HCT116 (cell line): ENCODE measurements around the gene KBTBD13. TPM values are rescaled to one million over a fixed set of nuclear protein-coding genes. Genes with fewer than 3 reads are reported as not detected.

Experiments used
- ATAC-seq: fragments of 200-7000 bp; cut with Tn5 transposase; 2 replicates; pipeline ENCODE4 v1.9.1; 2020; ENCODE audit warnings: mild to moderate bottlenecking, moderate library complexity
- BruUV-seq: library from RNA; stranded (reverse); fragments of 400-500 nt; replicated peaks from 2 replicates; lab custom pipeline; 2021; lab: Mats Ljungman, UMichigan
- CTCF ChIA-PET: fragments of 300-600 bp; sonication (Branson Sonifier 250); formaldehyde crosslinking; loops from one replicate; lab custom pipeline; 2021; ENCODE audit warnings: antibody characterized with exemption; lab: Charles Lee
- POLR2A ChIA-PET: fragments of 300-600, 350-600 bp; sonication (Branson Sonifier 250); formaldehyde crosslinking; loops from one replicate; lab custom pipeline; 2021; ENCODE audit warnings: antibody characterized with exemption; lab: Charles Lee
- RAD21 ChIA-PET, 2 experiments: fragments of 300-600 bp; sonication (Branson Sonifier 250); formaldehyde crosslinking; loops; one replicate each; lab custom pipeline; 2023; ENCODE audit warnings: low total read pairs in 2 of 2; ENCODE audit not compliant: uncharacterized antibody in 2 of 2, unreplicated experiment in 2 of 2, low non-redundant PET in 1 of 2; lab: Charles Lee
- DNase-seq: peaks from one replicate; pipeline ENCODE4 v3.0.0-alpha.2; 2010; ENCODE audit warnings: low read depth, low spot score
- H2AFZ ChIP-seq: fragments of 200-600 bp; shearing (Covaris generic), sonication (generic); 2 replicates; pipeline ENCODE4 v1.6.1; 2017; ENCODE audit warnings: low read depth, mixed run types, mixed read lengths, antibody characterized with exemption, low read length; ENCODE audit not compliant: poor library complexity, severe bottlenecking
- H3K27ac ChIP-seq: 2 replicates; pipeline ENCODE4 v1.5.1; 2012; ENCODE audit warnings: low read depth, low read length
- H3K27me3 ChIP-seq: fragments of 200-600 bp; sonication (generic); 2 replicates; pipeline ENCODE4 v1.6.1; 2016; ENCODE audit warnings: mixed run types, low read length, mixed read lengths; ENCODE audit not compliant: insufficient read depth
- H3K36me3 ChIP-seq, 2 experiments: fragments of 200-500 bp in 1 of 2; fragments of 200-600 bp in 1 of 2; sonication (Bioruptor generic) in 1 of 2; sonication (generic) in 1 of 2; 2 replicates each; pipeline versions ENCODE4 v1.5.1 to v1.6.1; 2014 to 2016; ENCODE audit warnings: low read length in 2 of 2, inconsistent platforms in 1 of 2, mixed read lengths in 1 of 2, mixed run types in 1 of 2; ENCODE audit not compliant: insufficient read depth in 2 of 2, control insufficient read depth in 1 of 2
- H3K4me1 ChIP-seq, 2 experiments: fragments of 200-600 bp in 1 of 2; sonication (generic) in 1 of 2; 2 replicates each; pipeline versions ENCODE4 v1.5.1 to v1.6.1; 2012 to 2017; ENCODE audit warnings: low read length in 2 of 2, inconsistent platforms in 1 of 2, mild to moderate bottlenecking in 1 of 2, mixed read lengths in 1 of 2, mixed run types in 1 of 2, moderate library complexity in 1 of 2; ENCODE audit not compliant: insufficient read depth in 2 of 2, control insufficient read depth in 1 of 2
- H3K4me2 ChIP-seq: fragments of 200-600 bp; sonication (generic); 2 replicates; pipeline ENCODE4 v1.6.1; 2017; ENCODE audit warnings: mixed run types, low read length, mixed read lengths
- H3K4me3 ChIP-seq, 2 experiments: fragments of 200-600 bp in 1 of 2; sonication (generic) in 1 of 2; replicated peaks in 1 of 2; 2 replicates each; pipeline ENCODE4 v1.5.1; 2011 to 2016; ENCODE audit warnings: low read length in 2 of 2, control low read depth in 1 of 2, low read depth in 1 of 2, mild to moderate bottlenecking in 1 of 2, mixed read lengths in 1 of 2, mixed run types in 1 of 2
- H3K79me2 ChIP-seq: fragments of 200-600 bp; sonication (generic); 2 replicates; pipeline ENCODE4 v1.6.1; 2017; ENCODE audit warnings: mild to moderate bottlenecking, mixed run types, low read length, moderate library complexity, mixed read lengths; ENCODE audit not compliant: insufficient read depth
- H3K9ac ChIP-seq: fragments of 200-600 bp; sonication (generic); 2 replicates; pipeline ENCODE4 v1.6.1; 2016; ENCODE audit warnings: low read length, mixed read lengths
- H3K9me2 ChIP-seq: fragments of 200-600 bp; sonication (generic), shearing (Covaris generic); 2 replicates; pipeline ENCODE4 v1.6.1; 2017; ENCODE audit warnings: mixed run types, mild to moderate bottlenecking, moderate library complexity; ENCODE audit not compliant: insufficient read depth
- H3K9me3 ChIP-seq, 2 experiments: fragments of 200-500 bp in 1 of 2; fragments of 200-600 bp in 1 of 2; sonication (Bioruptor generic) in 1 of 2; sonication (generic) in 1 of 2; 2 replicates each; pipeline ENCODE4 v1.6.1; 2014 to 2017; ENCODE audit warnings: low read length in 2 of 2, mixed read lengths in 2 of 2, inconsistent platforms in 1 of 2, low read depth in 1 of 2, mild to moderate bottlenecking in 1 of 2, mixed run types in 1 of 2, moderate library complexity in 1 of 2; ENCODE audit not compliant: control insufficient read depth in 1 of 2, insufficient read depth in 1 of 2
- H4K20me1 ChIP-seq: fragments of 200-600 bp; sonication (generic), shearing (Covaris generic); 2 replicates; pipeline ENCODE4 v1.6.1; 2017; ENCODE audit warnings: mixed run types, mild to moderate bottlenecking, moderate library complexity; ENCODE audit not compliant: insufficient read depth
- CEBPB ChIP-seq: IDR thresholded peaks from 2 replicates; pipeline ENCODE4 v1.6.1; 2012; ENCODE audit warnings: low read depth
- ELF1 ChIP-seq: IDR thresholded peaks from 2 replicates; pipeline ENCODE4 v1.6.1; 2012; ENCODE audit warnings: low read depth, borderline replicate concordance
- EZH2 ChIP-seq: fragments of 200-600 bp; sonication (generic); IDR thresholded peaks from 2 replicates; pipeline ENCODE4 v1.6.1; 2017; ENCODE audit warnings: antibody characterized with exemption, mixed run types
- JUND ChIP-seq: IDR thresholded peaks from 2 replicates; pipeline ENCODE4 v1.6.1; 2012
- POLR2AphosphoS5 ChIP-seq: IDR thresholded peaks from 2 replicates; pipeline ENCODE4 v1.6.1; 2011; ENCODE audit warnings: mild to moderate bottlenecking, low read depth, low read length, moderate library complexity
- RAD21 ChIP-seq: IDR thresholded peaks from 2 replicates; pipeline ENCODE4 v1.6.1; 2012; ENCODE audit warnings: low read depth, mild to moderate bottlenecking
- SP1 ChIP-seq: IDR thresholded peaks from 2 replicates; pipeline ENCODE4 v1.6.1; 2012; ENCODE audit warnings: low read depth
- ZFX ChIP-seq: fragments of 450-650 bp; IDR thresholded peaks from 2 replicates; pipeline ENCODE4 v1.6.1; 2017
- intact Hi-C: fragments of 100-400 bp; cut with micrococcal nuclease; formaldehyde crosslinking; loops from 2 replicates; pipeline ENCODE4 v1.10.0; 2022
- total RNA-seq: library from RNA; stranded (reverse); gene quantifications from one replicate; pipeline ENCODE4 v1.2.1, GENCODE V29; 2021; ENCODE audit not compliant: unreplicated experiment
- TF ChIP-seq, protein P1 (sequence below): IDR thresholded peaks from 2 replicates; pipeline ENCODE4 v1.6.1; 2011; ENCODE audit warnings: mild to moderate bottlenecking, low read length, moderate library complexity; ENCODE audit not compliant: insufficient replicate concordance; ENCODE audit errors: extremely low read depth
- TF ChIP-seq, protein P2 (sequence below): IDR thresholded peaks from 2 replicates; pipeline ENCODE4 v1.6.1; 2012
- TF ChIP-seq, protein P3 (sequence below): IDR thresholded peaks from 2 replicates; pipeline ENCODE4 v1.6.1; 2012
- TF ChIP-seq, protein P4 (sequence below), 3 experiments: fragments of 200-600 bp in 1 of 3; sonication (generic) in 1 of 3; IDR thresholded peaks in 2 of 3; conservative IDR thresholded peaks in 1 of 3; 2 replicates each; pipeline ENCODE4 v1.5.1; 2012 to 2017; ENCODE audit warnings: low read depth in 2 of 3, low read length in 2 of 3, antibody characterized with exemption in 1 of 3, borderline replicate concordance in 1 of 3, control low read depth in 1 of 3, mild to moderate bottlenecking in 1 of 3, mixed read lengths in 1 of 3, mixed run types in 1 of 3, moderate library complexity in 1 of 3; ENCODE audit not compliant: insufficient read depth in 1 of 3

KBTBD13 gene
- total RNA-seq, 1 experiment from 2014 or later, result not detected

DNA sequence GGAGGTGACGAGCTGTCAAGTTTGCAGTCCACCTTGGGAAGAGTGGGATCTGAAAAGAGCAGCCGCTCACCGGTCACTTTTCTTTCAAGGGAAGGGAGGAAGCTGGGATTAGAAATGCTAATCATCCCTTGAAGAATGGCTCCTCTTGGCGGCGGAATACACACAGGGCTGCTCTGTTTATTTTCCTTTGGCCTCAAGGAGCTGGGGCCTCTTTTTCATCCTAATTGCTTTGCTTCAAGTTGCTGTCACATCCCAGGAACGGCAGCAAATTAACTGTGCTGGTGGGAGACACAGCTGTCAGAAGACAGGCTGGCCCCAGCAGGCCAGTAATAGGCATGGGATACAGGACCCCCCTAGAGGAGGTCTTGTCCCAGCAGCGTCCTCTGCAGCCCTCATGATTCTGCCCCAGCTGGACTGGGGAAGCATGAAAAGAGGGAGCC lies 6.7 kb downstream of the KBTBD13 start:
- ChIA-PET RAD21 (no interaction called here), CTCF (interaction anchor here (0.5 to 2.5 kb wide), 4 partner anchors 20 to 50 kb away, joined by 3 to 7 read pairs (median 4); no protein-coding TSS in a partner anchor), POLR2A (no interaction called here)
- Histone ChIP-seq H3K4me1 (peaks cover under 1 to 6% of the 10 kb centered on the region in 2 experiments; a peak in 2 of 4 replicates), H3K4me3 (no peak overlapping the region), H4K20me1 (no peaks in the 10 kb centered on the region), H3K27me3 (peaks cover 7% of the 10 kb centered on the region; the same call in 1 of the 2 replicates), H3K9me3 (no peaks in the 10 kb centered on the region), H3K9ac (no peak overlapping the region), H3K27ac (no peak overlapping the region), H3K36me3 (no peaks in the 10 kb centered on the region), H2AFZ (no peak overlapping the region), H3K4me2 (no peak overlapping the region), H3K9me2 (no peaks in the 10 kb centered on the region), H3K79me2 (no peaks in the 10 kb centered on the region)
- BruUV-seq, result no TSS peak
- intact Hi-C loops, result no loop called here
- no peak for DNase-seq
- no peak for ATAC-seq
- TF ChIP-seq, protein P1, sequence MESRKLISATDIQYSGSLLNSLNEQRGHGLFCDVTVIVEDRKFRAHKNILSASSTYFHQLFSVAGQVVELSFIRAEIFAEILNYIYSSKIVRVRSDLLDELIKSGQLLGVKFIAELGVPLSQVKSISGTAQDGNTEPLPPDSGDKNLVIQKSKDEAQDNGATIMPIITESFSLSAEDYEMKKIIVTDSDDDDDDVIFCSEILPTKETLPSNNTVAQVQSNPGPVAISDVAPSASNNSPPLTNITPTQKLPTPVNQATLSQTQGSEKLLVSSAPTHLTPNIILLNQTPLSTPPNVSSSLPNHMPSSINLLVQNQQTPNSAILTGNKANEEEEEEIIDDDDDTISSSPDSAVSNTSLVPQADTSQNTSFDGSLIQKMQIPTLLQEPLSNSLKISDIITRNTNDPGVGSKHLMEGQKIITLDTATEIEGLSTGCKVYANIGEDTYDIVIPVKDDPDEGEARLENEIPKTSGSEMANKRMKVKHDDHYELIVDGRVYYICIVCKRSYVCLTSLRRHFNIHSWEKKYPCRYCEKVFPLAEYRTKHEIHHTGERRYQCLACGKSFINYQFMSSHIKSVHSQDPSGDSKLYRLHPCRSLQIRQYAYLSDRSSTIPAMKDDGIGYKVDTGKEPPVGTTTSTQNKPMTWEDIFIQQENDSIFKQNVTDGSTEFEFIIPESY, result no peak
- no peak for TF ChIP-seq ELF1
- no peak for TF ChIP-seq ZFX

DNA sequence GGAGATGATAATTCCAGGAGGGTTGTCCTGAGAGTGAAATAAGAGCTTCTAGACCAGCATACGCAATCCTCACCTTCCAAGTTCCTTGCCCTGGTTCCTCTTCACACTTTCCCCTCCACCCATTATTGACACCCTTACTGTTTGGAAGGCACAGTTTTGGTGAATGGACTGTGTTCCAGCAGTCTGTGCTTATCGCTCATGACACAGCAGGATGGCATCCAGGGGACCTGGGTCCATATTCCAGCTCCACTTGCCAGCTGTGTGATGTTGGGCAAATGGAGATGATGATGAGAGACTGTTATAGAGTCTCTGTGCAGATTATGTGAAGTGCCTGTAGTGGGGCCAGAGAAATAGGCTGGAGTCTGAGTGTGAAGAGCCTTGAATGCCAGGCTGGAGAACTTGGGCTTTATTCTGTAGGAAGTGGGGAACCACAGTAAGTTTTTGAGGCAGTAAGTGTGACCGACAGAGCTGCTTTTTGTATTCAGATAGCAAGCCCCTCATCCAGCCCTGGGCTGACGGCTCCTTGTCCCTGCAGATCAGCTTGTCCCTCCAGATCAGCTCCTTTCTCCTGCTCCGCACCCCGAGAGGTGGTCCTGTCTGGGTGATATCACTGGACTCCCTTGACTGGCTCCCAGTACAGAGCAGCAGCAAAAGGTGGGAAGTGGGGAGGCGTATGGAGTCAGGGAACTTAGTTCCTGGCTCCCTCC lies 8.1 kb downstream of the KBTBD13 start:
- Histone ChIP-seq H3K9me2 (no peaks in the 10 kb centered on the region), H3K4me3 (no peak overlapping the region), H3K27ac (no peak overlapping the region), H3K36me3 (no peaks in the 10 kb centered on the region), H3K9ac (no peak overlapping the region), H3K79me2 (no peaks in the 10 kb centered on the region), H4K20me1 (no peaks in the 10 kb centered on the region), H2AFZ (no peak overlapping the region), H3K4me2 (no peak overlapping the region), H3K9me3 (no peaks in the 10 kb centered on the region), H3K4me1 (peaks cover 0 to 5% of the 10 kb centered on the region in 2 experiments; a peak in 2 of 4 replicates), H3K27me3 (peaks cover 7% of the 10 kb centered on the region; the same call in 1 of the 2 replicates)
- ATAC-seq (no peak), DNase-seq (no peak)
- ChIA-PET RAD21 (no interaction called here), CTCF (interaction anchor here (1.2 kb wide), 1 partner anchor 51 kb away, joined by 3 read pairs; no protein-coding TSS in a partner anchor), POLR2A (no interaction called here)
- intact Hi-C loops, result no loop called here
- no TSS peak for BruUV-seq
- TF ChIP-seq POLR2AphosphoS5, result no peak
- no peak for TF ChIP-seq JUND
- no peak for TF ChIP-seq EZH2
- TF ChIP-seq RAD21, result no peak
- TF ChIP-seq, protein P2, sequence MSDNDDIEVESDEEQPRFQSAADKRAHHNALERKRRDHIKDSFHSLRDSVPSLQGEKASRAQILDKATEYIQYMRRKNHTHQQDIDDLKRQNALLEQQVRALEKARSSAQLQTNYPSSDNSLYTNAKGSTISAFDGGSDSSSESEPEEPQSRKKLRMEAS, result no peak
- TF ChIP-seq SP1, result no peak
- TF ChIP-seq CEBPB, result no peak
- TF ChIP-seq, protein P3, sequence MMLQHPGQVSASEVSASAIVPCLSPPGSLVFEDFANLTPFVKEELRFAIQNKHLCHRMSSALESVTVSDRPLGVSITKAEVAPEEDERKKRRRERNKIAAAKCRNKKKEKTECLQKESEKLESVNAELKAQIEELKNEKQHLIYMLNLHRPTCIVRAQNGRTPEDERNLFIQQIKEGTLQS, result no peak
- TF ChIP-seq, protein P4, sequence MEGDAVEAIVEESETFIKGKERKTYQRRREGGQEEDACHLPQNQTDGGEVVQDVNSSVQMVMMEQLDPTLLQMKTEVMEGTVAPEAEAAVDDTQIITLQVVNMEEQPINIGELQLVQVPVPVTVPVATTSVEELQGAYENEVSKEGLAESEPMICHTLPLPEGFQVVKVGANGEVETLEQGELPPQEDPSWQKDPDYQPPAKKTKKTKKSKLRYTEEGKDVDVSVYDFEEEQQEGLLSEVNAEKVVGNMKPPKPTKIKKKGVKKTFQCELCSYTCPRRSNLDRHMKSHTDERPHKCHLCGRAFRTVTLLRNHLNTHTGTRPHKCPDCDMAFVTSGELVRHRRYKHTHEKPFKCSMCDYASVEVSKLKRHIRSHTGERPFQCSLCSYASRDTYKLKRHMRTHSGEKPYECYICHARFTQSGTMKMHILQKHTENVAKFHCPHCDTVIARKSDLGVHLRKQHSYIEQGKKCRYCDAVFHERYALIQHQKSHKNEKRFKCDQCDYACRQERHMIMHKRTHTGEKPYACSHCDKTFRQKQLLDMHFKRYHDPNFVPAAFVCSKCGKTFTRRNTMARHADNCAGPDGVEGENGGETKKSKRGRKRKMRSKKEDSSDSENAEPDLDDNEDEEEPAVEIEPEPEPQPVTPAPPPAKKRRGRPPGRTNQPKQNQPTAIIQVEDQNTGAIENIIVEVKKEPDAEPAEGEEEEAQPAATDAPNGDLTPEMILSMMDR (IDR thresholded peaks at IDR 0.05 in 2 of 3, conservative IDR thresholded peaks at IDR 0.05 in 1 of 3; ENCODE audit: borderline replicate concordance in 1 of 3, insufficient read depth in 1 of 3, low read depth in 2 of 3, low read length in 2 of 3), result no peak
